Measurements from ENCODE around the gene MAS1. TPM values are rescaled to one million over a fixed set of nuclear protein-coding genes. Genes with fewer than 3 reads are reported as not detected.
"Not testable (repeated sequence)": the region's sequence is repeated elsewhere in the genome, so short reads cannot be mapped to it uniquely, and the experiment has no call there.

Gene MAS1
- total and polyA plus RNA-seq, 4 donors: under 0.01 TPM; not detected in 3

- no peak overlapping the region for H3K9ac ChIP-seq (ENCODE audit: low read depth in 1 of 2, low read length in 2 of 2)
- WGBS: 83% methylated on average over 5 of the region's 5 CpGs
- H3K4me3 ChIP-seq (ENCODE audit: low read depth in 1 of 3, low read length in 3 of 3): no peak overlapping the region
- H3K36me3 ChIP-seq (ENCODE audit: control insufficient read depth in 4 of 4, insufficient read depth in 3 of 4, low read depth in 1 of 4, low read length in 3 of 4): no peaks in the 10 kb centered on the region
- no peaks in the 10 kb centered on the region for H3K27me3 ChIP-seq (ENCODE audit: control insufficient read depth in 4 of 4, insufficient read depth in 4 of 4, low read length in 3 of 4)
- H3K4me1 ChIP-seq (ENCODE audit: control insufficient read depth in 4 of 4, insufficient read depth in 4 of 4, low read length in 3 of 4): no peaks in the 10 kb centered on the region
- H3K9me3 ChIP-seq (ENCODE audit: control insufficient read depth in 4 of 4, low read length in 3 of 4): no peaks in the 10 kb centered on the region
- TF ChIP-seq, protein P1, sequence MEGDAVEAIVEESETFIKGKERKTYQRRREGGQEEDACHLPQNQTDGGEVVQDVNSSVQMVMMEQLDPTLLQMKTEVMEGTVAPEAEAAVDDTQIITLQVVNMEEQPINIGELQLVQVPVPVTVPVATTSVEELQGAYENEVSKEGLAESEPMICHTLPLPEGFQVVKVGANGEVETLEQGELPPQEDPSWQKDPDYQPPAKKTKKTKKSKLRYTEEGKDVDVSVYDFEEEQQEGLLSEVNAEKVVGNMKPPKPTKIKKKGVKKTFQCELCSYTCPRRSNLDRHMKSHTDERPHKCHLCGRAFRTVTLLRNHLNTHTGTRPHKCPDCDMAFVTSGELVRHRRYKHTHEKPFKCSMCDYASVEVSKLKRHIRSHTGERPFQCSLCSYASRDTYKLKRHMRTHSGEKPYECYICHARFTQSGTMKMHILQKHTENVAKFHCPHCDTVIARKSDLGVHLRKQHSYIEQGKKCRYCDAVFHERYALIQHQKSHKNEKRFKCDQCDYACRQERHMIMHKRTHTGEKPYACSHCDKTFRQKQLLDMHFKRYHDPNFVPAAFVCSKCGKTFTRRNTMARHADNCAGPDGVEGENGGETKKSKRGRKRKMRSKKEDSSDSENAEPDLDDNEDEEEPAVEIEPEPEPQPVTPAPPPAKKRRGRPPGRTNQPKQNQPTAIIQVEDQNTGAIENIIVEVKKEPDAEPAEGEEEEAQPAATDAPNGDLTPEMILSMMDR (IDR thresholded peaks at IDR 0.05; ENCODE audit: low read depth, low read length, missing input control): no peak
- TF ChIP-seq YY1 (IDR thresholded peaks at IDR 0.05): no peak
- TF ChIP-seq GABPA (IDR thresholded peaks at IDR 0.05 in 1 of 2, conservative IDR thresholded peaks at IDR 0.05 in 1 of 2): no peak
- TF ChIP-seq FOXA1 (IDR thresholded peaks at IDR 0.05): no peak
- TF ChIP-seq, protein P2, sequence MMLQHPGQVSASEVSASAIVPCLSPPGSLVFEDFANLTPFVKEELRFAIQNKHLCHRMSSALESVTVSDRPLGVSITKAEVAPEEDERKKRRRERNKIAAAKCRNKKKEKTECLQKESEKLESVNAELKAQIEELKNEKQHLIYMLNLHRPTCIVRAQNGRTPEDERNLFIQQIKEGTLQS (IDR thresholded peaks at IDR 0.05): no peak
- no peak for TF ChIP-seq FOXA2 (IDR thresholded peaks at IDR 0.05)
- no peak for TF ChIP-seq RAD21 (IDR thresholded peaks at IDR 0.05)
- TF ChIP-seq, protein P3, sequence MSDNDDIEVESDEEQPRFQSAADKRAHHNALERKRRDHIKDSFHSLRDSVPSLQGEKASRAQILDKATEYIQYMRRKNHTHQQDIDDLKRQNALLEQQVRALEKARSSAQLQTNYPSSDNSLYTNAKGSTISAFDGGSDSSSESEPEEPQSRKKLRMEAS (IDR thresholded peaks at IDR 0.05): no peak
- DNase-seq (ENCODE audit: low spot score): no peak
- H3K27ac ChIP-seq (ENCODE audit: low read depth in 1 of 2, low read length in 2 of 2): no peak overlapping the region
Measured at GRCh38 chr6:159862103-159862502, 28.7 kb upstream of the MAS1 start.

DNA sequence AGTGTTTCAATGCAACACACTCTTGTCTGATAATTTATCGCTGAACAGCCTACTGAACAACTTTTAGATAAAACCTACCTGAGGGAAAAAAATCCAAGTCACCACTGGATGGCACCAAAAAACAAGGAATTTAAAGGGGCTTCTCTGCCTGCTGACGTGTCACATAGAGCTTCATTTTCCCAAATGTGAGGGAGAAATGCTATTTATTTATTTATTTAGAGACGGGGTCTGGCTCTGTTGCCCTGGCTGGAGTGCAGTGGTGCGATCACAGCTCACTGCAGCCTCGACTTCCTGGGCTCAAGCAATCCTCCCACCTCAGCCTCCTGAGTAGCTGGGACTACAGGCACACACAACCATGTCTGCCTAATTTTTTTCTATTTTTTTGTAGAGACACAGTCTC is 27.4 kb upstream of the MAS1 start:
- not testable (repeated sequence) for H3K9me3 ChIP-seq (ENCODE audit: control insufficient read depth in 4 of 4, low read length in 3 of 4); H3K4me3 ChIP-seq (ENCODE audit: low read depth in 1 of 3, low read length in 3 of 3); DNase-seq (ENCODE audit: low spot score); H3K4me1 ChIP-seq (ENCODE audit: control insufficient read depth in 4 of 4, insufficient read depth in 4 of 4, low read length in 3 of 4); H3K27ac ChIP-seq (ENCODE audit: low read depth in 1 of 2, low read length in 2 of 2); H3K27me3 ChIP-seq (ENCODE audit: control insufficient read depth in 4 of 4, insufficient read depth in 4 of 4, low read length in 3 of 4); H3K9ac ChIP-seq (ENCODE audit: low read depth in 1 of 2, low read length in 2 of 2); H3K36me3 ChIP-seq (ENCODE audit: control insufficient read depth in 4 of 4, insufficient read depth in 3 of 4, low read depth in 1 of 4, low read length in 3 of 4)
- 15% methylated on average over 5 of the region's 5 CpGs for WGBS
- TF ChIP-seq RAD21 (IDR thresholded peaks at IDR 0.05): peak; percentile 93 to 95
- TF ChIP-seq, protein P1 (IDR thresholded peaks at IDR 0.05; ENCODE audit: low read depth, low read length, missing input control): peak; percentile 68

GRCh38 chr6:159865226-159865920 is 25.4 kb upstream of the MAS1 start:
- 93% methylated on average over 12 of the region's 12 CpGs for WGBS
- TF ChIP-seq GABPA (IDR thresholded peaks at IDR 0.05 in 1 of 2, conservative IDR thresholded peaks at IDR 0.05 in 1 of 2) (no peak), FOXA2 (IDR thresholded peaks at IDR 0.05) (no peak), JUND (IDR thresholded peaks at IDR 0.05) (no peak), TAF1 (conservative IDR thresholded peaks at IDR 0.05) (no peak), EGR1 (IDR thresholded peaks at IDR 0.05; ENCODE audit: low read depth in 2 of 2) (no peak)
- Histone ChIP-seq H3K9me3 (ENCODE audit: control insufficient read depth in 4 of 4, low read length in 3 of 4) (no peaks in the 10 kb centered on the region), H3K4me1 (ENCODE audit: control insufficient read depth in 4 of 4, insufficient read depth in 4 of 4, low read length in 3 of 4) (no peaks in the 10 kb centered on the region), H3K27ac (ENCODE audit: low read depth in 1 of 2, low read length in 2 of 2) (no peak overlapping the region), H3K9ac (ENCODE audit: low read depth in 1 of 2, low read length in 2 of 2) (no peak overlapping the region), H3K36me3 (ENCODE audit: control insufficient read depth in 4 of 4, insufficient read depth in 3 of 4, low read depth in 1 of 4, low read length in 3 of 4) (no peaks in the 10 kb centered on the region), H3K27me3 (ENCODE audit: control insufficient read depth in 4 of 4, insufficient read depth in 4 of 4, low read length in 3 of 4) (no peaks in the 10 kb centered on the region), H3K4me3 (ENCODE audit: low read depth in 1 of 3, low read length in 3 of 3) (no peak overlapping the region)
- no peak for DNase-seq (ENCODE audit: low spot score)

Measured in liver (tissue), 9 donors.